ENCODE measurements around the gene CNTNAP5. TPM values are rescaled to one million over a fixed set of nuclear protein-coding genes. Genes with fewer than 3 reads are reported as not detected.

The CNTNAP5 gene
- total and polyA plus RNA-seq, 2 of the 4 experiments (the other 2 are of a cell fraction) = not detected

DNA sequence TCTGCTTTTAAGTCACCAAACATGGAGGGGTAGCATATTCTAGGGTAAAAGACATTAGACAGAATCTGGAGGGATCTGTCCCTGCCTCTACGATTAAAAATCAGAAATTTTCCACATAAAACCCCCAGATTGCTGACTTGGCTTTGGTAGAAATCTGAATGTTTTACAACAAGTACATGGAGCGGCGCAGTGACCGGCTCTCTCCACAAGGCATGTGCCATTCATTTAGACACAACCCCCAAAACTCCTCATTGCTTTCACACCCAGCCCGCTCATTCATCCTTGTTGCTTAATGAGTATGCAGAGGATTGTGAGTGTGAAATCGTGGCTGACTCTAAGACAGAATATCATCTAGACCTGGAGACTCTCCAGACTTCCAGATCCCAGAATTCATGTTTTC, 140.6 kb downstream of the CNTNAP5 start:
- no TSS peak for BruUV-seq (replicated peaks)
- Histone ChIP-seq H2BK5ac (ENCODE audit: low read depth, low read length, poor library complexity, severe bottlenecking) (no peak overlapping the region), H3K23ac (ENCODE audit: low read depth, low read length) (no peak overlapping the region), H3K9ac (ENCODE audit: low read depth, low read length) (no peak overlapping the region), H3K14ac (replicated peaks; ENCODE audit: low read depth, low read length) (no peak overlapping the region), H3K18ac (ENCODE audit: low read depth, low read length) (no peak overlapping the region), H3K27ac (ENCODE audit: insufficient read depth, low read length) (no peak overlapping the region), H4K5ac (ENCODE audit: low read depth, low read length) (no peak overlapping the region), H3K9me1 (ENCODE audit: insufficient read depth, low read length) (no peaks in the 10 kb centered on the region), H2AK9ac (replicated peaks; ENCODE audit: low read depth, low read length, poor library complexity) (no peak overlapping the region), H2AFZ (replicated peaks; ENCODE audit: low read length, poor library complexity) (no peak overlapping the region), H2BK120ac (ENCODE audit: low read depth, low read length) (no peak overlapping the region), H3K4me2 (ENCODE audit: low read depth, low read length) (no peak overlapping the region), H3K4me1 (ENCODE audit: control insufficient read depth, insufficient read depth, low read length) (no peaks in the 10 kb centered on the region), H3K56ac (ENCODE audit: extremely low read depth, insufficient read depth, low read length) (no peak overlapping the region), H3K27me3 (ENCODE audit: control insufficient read depth, insufficient read depth, low read length) (no peaks in the 10 kb centered on the region), H2BK20ac (ENCODE audit: low read depth, low read length) (no peak overlapping the region), H4K8ac (ENCODE audit: low read depth in 2 of 2, low read length in 2 of 2) (no peak overlapping the region), H3K79me1 (ENCODE audit: low read depth in 1 of 2, low read length in 2 of 2) (no peaks in the 10 kb centered on the region), H4K91ac (ENCODE audit: insufficient read depth, low read depth, low read length) (no peak overlapping the region), H4K20me1 (ENCODE audit: insufficient read depth, low read length) (no peaks in the 10 kb centered on the region), H2BK15ac (ENCODE audit: low read depth, low read length) (no peak overlapping the region), H3K9me3 (ENCODE audit: control insufficient read depth, insufficient read depth, low read length) (peaks cover 10% of the 10 kb centered on the region), H2AK5ac (ENCODE audit: low read depth, low read length) (no peak overlapping the region), H3K4ac (ENCODE audit: low read depth, low read length) (no peak overlapping the region), H3K36me3 (ENCODE audit: control insufficient read depth, insufficient read depth, low read length) (no peaks in the 10 kb centered on the region), H3K4me3 (ENCODE audit: insufficient read depth, low read depth, low read length) (no peak overlapping the region)
- POLR2A ChIA-PET (ENCODE audit: unreplicated experiment) = no interaction called here
- TF ChIP-seq USF2 (IDR thresholded peaks at IDR 0.05; ENCODE audit: low read depth, low read length) (no peak), ELK1 (IDR thresholded peaks at IDR 0.05; ENCODE audit: borderline replicate concordance, low read depth, low read length) (no peak), CEBPB (IDR thresholded peaks at IDR 0.05; ENCODE audit: low read depth, low read length) (no peak), NFE2L2 (IDR thresholded peaks at IDR 0.05; ENCODE audit: low read depth, low read length) (no peak), SMC3 (IDR thresholded peaks at IDR 0.05; ENCODE audit: low read depth, low read length) (no peak), MAZ (IDR thresholded peaks at IDR 0.05; ENCODE audit: borderline replicate concordance, low read depth, low read length) (no peak)
- intact Hi-C loops (cut with micrococcal nuclease) (no loop called here), in situ Hi-C loops (cut with MboI; ENCODE audit: low sequenced_read_pairs) (no loop called here), dilution Hi-C loops (cut with HindIII; ENCODE audit: low sequenced_read_pairs, unreplicated experiment) (no loop called here)
- ATAC-seq (ENCODE audit: low read depth) = no peak
- DNase-seq = no peak
- CTCF ChIA-PET = no interaction called here
- no CpG with 5 or more reads among the region's 6 CpGs for WGBS, 2 experiments (ENCODE audit: extremely low coverage in 2 of 2, insufficient read length in 1 of 2)

Data from IMR-90 (cell line).